ENCODE results near the gene RAE1.
A peak's percentile ranks its signal among the peaks of the same experiment; 100 is the strongest.

Gene RAE1

GRCh38 chr20:57351042-57351783, at the start of gene RAE1:
Gene RAE1 (plus strand): TSS chr20:57351255. CDS start chr20:57354039, 2,784 bp downstream.
- DNase-seq (ENCODE audit: low read depth in 2 of 2): peak; percentile 83 to 86

GRCh38 chr20:57306747-57307146, 44.3 kb upstream of the RAE1 start:
- DNase-seq (ENCODE audit: low read depth in 2 of 2): no peak

GRCh38 chr20:57308451-57309271, 42.4 kb upstream of the RAE1 start:
- DNase-seq (ENCODE audit: low read depth in 2 of 2): no peak

GRCh38 chr20:57309544-57310115, 41.4 kb upstream of the RAE1 start:
- DNase-seq (ENCODE audit: low read depth in 2 of 2): no peak

GRCh38 chr20:57310821-57311514, 40.1 kb upstream of the RAE1 start:
- DNase-seq (ENCODE audit: low read depth in 2 of 2): no peak

- DNase-seq (ENCODE audit: low read depth in 2 of 2): no peak
Measured at GRCh38 chr20:57312138-57312537, 38.9 kb upstream of the RAE1 start.

GRCh38 chr20:57313230-57313629, 37.8 kb upstream of the RAE1 start:
- no peak for DNase-seq (ENCODE audit: low read depth in 2 of 2)

GRCh38 chr20:57313951-57314350, 37.1 kb upstream of the RAE1 start:
- DNase-seq (ENCODE audit: low read depth in 2 of 2): no peak

- no peak for DNase-seq (ENCODE audit: low read depth in 2 of 2)
Measured at GRCh38 chr20:57315083-57315975, 35.7 kb upstream of the RAE1 start.

GRCh38 chr20:57315976-57316480, 35.0 kb upstream of the RAE1 start:
- no peak for DNase-seq (ENCODE audit: low read depth in 2 of 2)

- no peak for DNase-seq (ENCODE audit: low read depth in 2 of 2)
Measured at GRCh38 chr20:57316795-57317201, 34.3 kb upstream of the RAE1 start.

- no peak for DNase-seq (ENCODE audit: low read depth in 2 of 2)
Measured at GRCh38 chr20:57317316-57317788, 33.7 kb upstream of the RAE1 start.

- no peak for DNase-seq (ENCODE audit: low read depth in 2 of 2)
Measured at GRCh38 chr20:57317789-57318371, 33.2 kb upstream of the RAE1 start.

GRCh38 chr20:57319584-57319983, 31.5 kb upstream of the RAE1 start:
- DNase-seq (ENCODE audit: low read depth in 2 of 2): no peak

GRCh38 chr20:57320358-57320757, 30.7 kb upstream of the RAE1 start:
- DNase-seq (ENCODE audit: low read depth in 2 of 2): no peak

- DNase-seq (ENCODE audit: low read depth in 2 of 2): no peak
Measured at GRCh38 chr20:57321142-57321541, 29.9 kb upstream of the RAE1 start.

GRCh38 chr20:57322476-57322875, 28.6 kb upstream of the RAE1 start:
- no peak for DNase-seq (ENCODE audit: low read depth in 2 of 2)

- DNase-seq (ENCODE audit: low read depth in 2 of 2): no peak
Measured at GRCh38 chr20:57323034-57323433, 28.0 kb upstream of the RAE1 start.

GRCh38 chr20:57325632-57326356, 25.3 kb upstream of the RAE1 start:
- no peak for DNase-seq (ENCODE audit: low read depth in 2 of 2)
